ENCODE measurements around the gene UBA5. TPM values are rescaled to one million over a fixed set of nuclear protein-coding genes. Genes with fewer than 3 reads are reported as not detected.

Gene UBA5
- polyA plus RNA-seq, 1 donor from 2014 or later, result 38.6 TPM

GRCh38 chr3:132720228-132720627 lies 60.1 kb downstream of the UBA5 start:
- Mint-ChIP-seq H3K9me3 (no peaks in the 10 kb centered on the region), H3K4me3 (peak overlapping the region; percentile 12 to 92 (median 44)), H3K27ac (peak overlapping the region in 1 of 3 donors; percentile 40), H3K4me1 (peaks cover 11 to 23% (median 16%) of the 10 kb centered on the region in 3 donors), H3K27me3 (no peaks in the 10 kb centered on the region), H3K36me3 (peaks cover 3% of the 10 kb centered on the region)

DNA sequence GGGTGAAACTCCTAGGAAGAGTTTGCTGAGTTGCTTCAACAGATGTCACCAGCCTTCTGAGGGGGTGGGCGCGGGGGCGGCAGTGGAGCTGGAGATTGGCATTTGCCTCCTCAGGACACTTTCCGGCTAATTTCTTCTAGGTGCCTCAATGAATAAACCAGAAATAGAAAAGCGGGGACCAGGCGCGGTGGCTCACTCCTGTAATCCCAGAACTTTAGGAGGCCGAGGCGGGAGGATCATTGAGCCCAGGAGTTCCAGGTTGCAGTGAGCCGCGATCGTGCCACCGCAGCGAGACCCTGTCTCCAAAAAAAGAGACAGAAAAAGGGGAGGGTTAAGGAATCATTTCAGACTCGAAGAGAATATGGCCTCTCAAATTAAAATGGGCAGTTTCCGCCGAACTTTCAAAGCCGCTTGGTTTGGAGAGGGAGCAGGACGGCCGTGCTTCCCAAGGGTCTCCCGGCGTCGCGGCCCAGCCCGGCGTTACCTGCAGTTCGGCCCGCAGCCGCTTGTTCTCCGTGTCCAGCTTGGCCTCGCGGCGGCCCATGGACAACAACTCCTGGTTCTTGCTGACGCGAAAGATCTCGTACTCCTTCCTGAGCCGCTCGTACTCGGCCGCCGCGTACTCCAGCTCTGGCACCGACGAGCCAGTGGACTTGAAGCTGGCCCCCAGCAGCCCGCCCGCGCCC lies 61.5 kb downstream of the UBA5 start:
- H3K9me3 Mint-ChIP-seq, result no peaks in the 10 kb centered on the region
- peak overlapping the region; percentile 77 to 88 (median 80) for H3K27ac Mint-ChIP-seq
- H3K4me3 Mint-ChIP-seq, result peak overlapping the region; percentile 88 to 96 (median 92)
- H3K4me1 Mint-ChIP-seq, result peaks cover 11 to 25% (median 15%) of the 10 kb centered on the region in 3 donors
- peaks cover 3% of the 10 kb centered on the region for H3K36me3 Mint-ChIP-seq
- H3K27me3 Mint-ChIP-seq, result no peaks in the 10 kb centered on the region

GRCh38 chr3:132722165-132723023 lies 62.3 kb downstream of the UBA5 start, which contains the start of gene NPHP3:
TSS of gene NPHP3 (minus strand) at chr3:132722409. CDS start at chr3:132722355, 54 bp downstream.
- no peaks in the 10 kb centered on the region for H3K27me3 Mint-ChIP-seq
- peaks cover 3% of the 10 kb centered on the region for H3K36me3 Mint-ChIP-seq
- no peaks in the 10 kb centered on the region for H3K9me3 Mint-ChIP-seq
- peaks cover 11 to 24% (median 15%) of the 10 kb centered on the region in 3 donors for H3K4me1 Mint-ChIP-seq
- H3K27ac Mint-ChIP-seq, result peak within 1 kb of the TSS; percentile 80 to 90 (median 80)
- peak within 1 kb of the TSS; percentile 88 to 96 (median 93) for H3K4me3 Mint-ChIP-seq

GRCh38 chr3:132723024-132723950 lies 63.2 kb downstream of the UBA5 start:
- peak overlapping the region; percentile 85 to 94 (median 92) for H3K4me3 Mint-ChIP-seq
- peaks cover 3% of the 10 kb centered on the region for H3K36me3 Mint-ChIP-seq
- H3K9me3 Mint-ChIP-seq, result no peaks in the 10 kb centered on the region
- no peaks in the 10 kb centered on the region for H3K27me3 Mint-ChIP-seq
- H3K4me1 Mint-ChIP-seq, result peaks cover 11 to 24% (median 15%) of the 10 kb centered on the region in 3 donors
- peak overlapping the region in 2 of 3 donors; percentile 80 to 90 for H3K27ac Mint-ChIP-seq

DNA sequence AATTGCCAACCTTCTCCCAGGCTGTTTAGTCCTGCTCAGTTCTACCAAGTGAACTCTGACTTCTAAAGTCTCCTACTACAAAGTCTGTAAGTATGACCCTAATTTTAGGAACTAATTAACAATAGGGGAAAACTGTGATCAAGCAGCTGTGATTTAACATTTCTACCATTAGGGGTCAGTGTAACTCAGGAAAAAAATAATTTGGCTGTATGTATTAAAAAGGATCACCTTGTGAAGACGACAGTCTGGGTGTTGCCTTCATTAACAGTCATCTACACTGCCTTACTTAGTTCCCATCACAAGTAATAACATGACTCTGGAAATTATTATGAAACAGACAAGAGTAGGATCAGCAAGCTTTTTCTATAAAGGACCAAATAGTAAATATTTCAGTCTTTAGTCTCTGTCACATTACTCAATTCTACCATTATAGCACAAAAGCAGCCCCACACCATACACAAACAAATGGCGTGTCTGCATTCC lies 66.3 kb downstream of the UBA5 start:
- H3K4me3 Mint-ChIP-seq, result peak overlapping the region in 1 of 4 donors; percentile 73
- H3K27ac Mint-ChIP-seq, result peak overlapping the region in 1 of 3 donors; percentile 47
- no peaks in the 10 kb centered on the region for H3K36me3 Mint-ChIP-seq
- peaks cover 0 to 8% (median 3%) of the 10 kb centered on the region in 3 donors for H3K4me1 Mint-ChIP-seq
- peaks cover 6% of the 10 kb centered on the region for H3K27me3 Mint-ChIP-seq
- no peaks in the 10 kb centered on the region for H3K9me3 Mint-ChIP-seq

Other genes starting within 250 kb of the UBA5 start
- 9.9 TPM for gene DNAJC13, start 242.8 kb upstream of the UBA5 start, polyA plus RNA-seq
- gene ACKR4, start 63.1 kb upstream of the UBA5 start, polyA plus RNA-seq, result not detected
- gene ACAD11, start 520 bp upstream of the UBA5 start, polyA plus RNA-seq, result 6.0 TPM
- 5.4 TPM for gene NPHP3, start 62.1 kb downstream of the UBA5 start, polyA plus RNA-seq